ENCODE measurements around the gene CALD1.

Gene CALD1

DNA sequence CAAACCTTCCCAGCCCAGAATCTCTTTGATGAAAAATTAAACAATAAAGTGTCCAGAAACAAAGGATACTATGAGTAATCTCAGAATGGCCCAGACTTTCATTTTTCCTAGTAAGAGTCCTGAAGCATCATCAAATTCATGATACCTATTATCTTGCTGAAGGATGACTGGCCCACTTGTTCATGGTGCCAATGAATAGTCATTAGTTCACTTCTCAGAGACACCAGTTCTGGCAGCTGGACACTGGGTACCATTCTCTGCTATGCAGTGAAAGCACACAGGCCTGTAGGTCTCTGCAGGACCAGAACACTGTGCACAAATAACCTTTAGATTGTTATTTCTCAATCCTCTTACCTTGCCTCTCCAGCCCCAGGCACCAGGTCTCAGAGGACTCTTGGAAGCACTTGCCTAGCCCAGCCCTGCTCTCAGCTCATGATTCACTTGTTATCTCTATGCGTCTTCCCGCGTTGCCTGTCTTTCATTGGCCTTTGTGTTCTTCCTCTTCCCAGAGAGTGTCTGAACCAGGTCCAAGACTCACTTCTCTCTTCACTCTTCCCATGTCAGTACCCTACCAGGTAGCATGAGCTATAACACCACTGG lies 108.8 kb downstream of the CALD1 start:
- TF ChIP-seq, protein P1, sequence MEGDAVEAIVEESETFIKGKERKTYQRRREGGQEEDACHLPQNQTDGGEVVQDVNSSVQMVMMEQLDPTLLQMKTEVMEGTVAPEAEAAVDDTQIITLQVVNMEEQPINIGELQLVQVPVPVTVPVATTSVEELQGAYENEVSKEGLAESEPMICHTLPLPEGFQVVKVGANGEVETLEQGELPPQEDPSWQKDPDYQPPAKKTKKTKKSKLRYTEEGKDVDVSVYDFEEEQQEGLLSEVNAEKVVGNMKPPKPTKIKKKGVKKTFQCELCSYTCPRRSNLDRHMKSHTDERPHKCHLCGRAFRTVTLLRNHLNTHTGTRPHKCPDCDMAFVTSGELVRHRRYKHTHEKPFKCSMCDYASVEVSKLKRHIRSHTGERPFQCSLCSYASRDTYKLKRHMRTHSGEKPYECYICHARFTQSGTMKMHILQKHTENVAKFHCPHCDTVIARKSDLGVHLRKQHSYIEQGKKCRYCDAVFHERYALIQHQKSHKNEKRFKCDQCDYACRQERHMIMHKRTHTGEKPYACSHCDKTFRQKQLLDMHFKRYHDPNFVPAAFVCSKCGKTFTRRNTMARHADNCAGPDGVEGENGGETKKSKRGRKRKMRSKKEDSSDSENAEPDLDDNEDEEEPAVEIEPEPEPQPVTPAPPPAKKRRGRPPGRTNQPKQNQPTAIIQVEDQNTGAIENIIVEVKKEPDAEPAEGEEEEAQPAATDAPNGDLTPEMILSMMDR (conservative IDR thresholded peaks at IDR 0.05; ENCODE audit: low read length) = no peak
- no peak for DNase-seq (ENCODE audit: low read depth)
- no peak overlapping the region for H3K4me3 ChIP-seq (ENCODE audit: low read length)

DNA sequence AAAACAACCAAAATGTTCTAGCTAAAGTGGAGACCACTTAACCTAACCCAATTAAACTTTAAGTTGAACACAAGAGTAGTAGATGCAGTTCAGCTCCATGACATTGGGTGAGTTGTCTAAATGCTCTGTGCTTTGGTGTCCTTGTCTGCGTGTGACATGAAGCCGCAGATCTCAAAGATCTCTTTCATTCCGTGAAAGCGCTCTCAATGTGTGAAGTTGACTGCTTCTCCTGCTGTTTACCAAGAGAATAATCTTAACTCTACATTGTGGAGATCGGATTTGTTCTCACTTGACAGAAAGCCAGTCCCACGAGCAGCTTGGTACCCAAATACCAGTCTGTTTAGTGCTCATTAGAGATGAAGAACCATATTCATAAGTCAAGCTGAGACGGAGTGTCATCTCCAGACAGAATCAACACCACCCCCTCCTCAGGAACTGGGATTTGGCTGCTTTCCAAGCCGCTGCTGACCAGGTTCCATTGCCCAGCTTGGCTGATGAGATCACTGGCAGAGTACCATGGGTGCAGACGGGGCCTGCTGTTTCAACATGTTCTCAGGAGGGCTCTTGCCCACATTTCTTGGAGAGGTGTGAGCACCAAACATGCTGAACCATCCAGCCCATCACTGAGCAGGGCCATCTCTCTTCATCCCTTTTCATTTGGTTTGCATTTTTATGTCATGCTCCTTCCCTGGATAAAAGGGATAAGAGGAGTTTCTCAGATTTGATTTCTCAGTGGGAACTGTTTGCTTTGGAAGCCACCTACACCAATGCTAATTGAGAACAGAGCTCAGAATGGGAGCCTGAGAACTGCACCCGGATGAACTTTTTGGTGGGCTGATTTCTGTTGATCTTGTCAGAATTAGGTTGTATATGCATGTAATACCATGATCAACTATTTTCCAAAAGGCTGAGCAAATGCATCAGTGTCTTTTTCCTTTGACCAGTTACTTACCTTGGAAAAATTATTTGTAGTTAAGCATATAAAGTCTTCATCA lies 111.1 kb downstream of the CALD1 start:
- peak; percentile 60 for DNase-seq (ENCODE audit: low read depth)

DNA sequence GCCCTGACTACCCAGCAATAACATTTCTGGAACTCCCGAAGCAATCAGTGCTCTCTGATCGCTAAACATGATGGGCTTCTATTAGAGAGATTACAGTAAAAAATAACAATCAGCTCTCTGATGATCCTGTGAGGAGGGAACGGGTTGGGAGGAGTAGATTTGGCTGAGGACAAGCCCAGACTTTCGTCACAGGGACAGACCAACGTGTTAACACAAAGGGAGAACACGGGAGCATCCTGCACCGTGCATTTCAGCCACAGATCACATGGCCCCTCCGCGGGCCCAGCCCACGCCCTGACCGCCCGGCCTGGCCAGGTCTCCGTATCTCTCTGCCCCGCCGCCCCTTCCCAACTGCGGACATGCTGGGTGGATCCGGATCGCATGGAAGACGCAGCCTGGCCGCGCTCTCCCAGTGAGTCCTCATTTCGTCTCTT lies 111.8 kb downstream of the CALD1 start:
- peak overlapping the region; percentile 65 for H3K4me3 ChIP-seq (ENCODE audit: low read length)
- peak; percentile 93 for DNase-seq (ENCODE audit: low read depth)
- TF ChIP-seq, protein P1 (conservative IDR thresholded peaks at IDR 0.05; ENCODE audit: low read length) = no peak

More for the DNA sequence above, 111.1 kb downstream of the CALD1 start:
- peak overlapping the region; percentile 65 for H3K4me3 ChIP-seq (ENCODE audit: low read length)
- TF ChIP-seq, protein P1 (conservative IDR thresholded peaks at IDR 0.05; ENCODE audit: low read length) = no peak

DNA sequence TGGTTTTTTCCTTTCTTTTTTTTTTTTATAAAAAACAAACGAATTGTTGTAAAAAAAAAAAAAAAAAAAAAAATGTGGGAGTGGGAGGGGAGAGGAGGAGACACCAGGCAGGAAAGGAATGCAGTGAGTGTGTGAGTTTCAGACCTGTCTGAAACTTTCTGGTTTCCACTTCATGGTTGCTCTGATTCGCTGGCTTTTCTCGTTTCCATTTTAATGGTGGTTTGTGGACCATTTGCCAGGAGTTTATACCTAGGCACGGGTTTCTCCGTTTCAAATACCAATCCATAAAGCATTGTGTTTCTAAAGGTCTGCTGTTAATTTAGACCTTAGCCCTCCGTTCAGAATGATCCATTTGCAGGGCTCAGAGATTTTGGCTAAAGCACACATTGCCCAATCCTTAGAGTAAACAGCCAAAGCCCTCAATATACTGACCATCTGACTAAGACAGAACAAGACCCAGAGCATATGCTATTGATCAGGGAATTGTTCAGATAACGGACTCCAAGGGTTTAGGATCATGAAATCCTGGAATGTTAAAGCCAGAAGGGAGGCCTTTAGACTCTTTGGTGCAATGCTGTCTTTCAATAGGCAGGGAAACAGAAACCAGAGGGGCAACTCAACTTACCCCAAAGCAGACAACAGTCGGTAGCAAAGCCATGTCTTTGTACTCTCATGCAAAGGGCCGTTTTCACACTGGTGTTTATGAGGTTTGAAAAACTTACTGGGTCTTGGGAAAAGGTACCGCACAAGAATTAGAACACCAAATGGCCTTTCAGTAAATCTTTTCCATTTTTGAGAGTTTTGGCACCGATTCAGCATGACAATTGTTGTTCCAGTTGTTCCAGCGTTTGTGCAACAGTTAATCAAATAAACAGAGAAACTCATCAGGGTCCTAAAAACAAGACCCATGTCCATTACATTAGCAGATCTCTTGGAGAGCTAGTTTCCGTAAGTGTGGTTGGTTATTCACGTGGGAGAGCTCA lies 112.6 kb downstream of the CALD1 start:
- peak overlapping the region; percentile 65 for H3K4me3 ChIP-seq (ENCODE audit: low read length)
- TF ChIP-seq, protein P1 (conservative IDR thresholded peaks at IDR 0.05; ENCODE audit: low read length) = no peak
- peak; percentile 89 for DNase-seq (ENCODE audit: low read depth)

DNA sequence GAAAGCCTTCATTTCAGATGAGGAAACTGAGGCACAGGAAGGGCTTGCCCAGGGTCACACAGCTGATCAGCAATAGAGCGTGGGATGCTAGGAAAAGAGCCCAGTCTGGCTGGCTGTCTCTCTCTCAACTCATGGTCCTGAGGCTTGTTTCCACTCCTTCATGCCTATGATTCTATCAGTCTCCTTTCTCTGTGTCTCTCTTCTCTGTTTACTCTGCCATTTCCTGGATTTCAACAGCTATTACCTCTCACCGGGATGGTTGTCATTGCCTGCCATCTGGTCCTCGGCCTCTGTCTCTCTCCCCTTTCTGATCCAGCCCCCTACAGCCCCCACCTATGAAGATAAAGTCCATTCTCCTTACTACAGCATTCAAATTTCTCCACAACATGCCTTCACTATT lies 113.5 kb downstream of the CALD1 start:
- TF ChIP-seq, protein P1 (conservative IDR thresholded peaks at IDR 0.05; ENCODE audit: low read length) = no peak
- no peak for DNase-seq (ENCODE audit: low read depth)
- peak overlapping the region; percentile 65 for H3K4me3 ChIP-seq (ENCODE audit: low read length)

DNA sequence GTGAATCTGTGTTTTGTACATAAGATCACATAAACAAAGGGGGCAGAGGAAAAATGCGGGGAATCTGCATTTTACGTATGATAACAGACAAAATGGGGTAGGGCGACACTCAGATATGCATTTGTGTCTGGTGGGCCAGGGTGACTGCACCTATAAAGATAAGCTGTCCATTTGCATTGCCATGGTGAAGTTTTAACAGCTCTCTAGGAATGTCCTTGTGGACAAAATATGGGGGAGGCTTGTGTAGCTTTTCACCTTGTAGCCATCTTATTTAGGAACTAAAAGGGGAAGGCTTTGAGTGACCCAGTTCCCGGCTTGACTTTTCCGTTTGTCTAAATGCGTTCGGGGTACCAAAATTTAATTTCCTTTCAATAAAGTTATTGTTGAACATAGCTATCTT lies 114.5 kb downstream of the CALD1 start:
- TF ChIP-seq, protein P1 (conservative IDR thresholded peaks at IDR 0.05; ENCODE audit: low read length) = no peak
- H3K4me3 ChIP-seq (ENCODE audit: low read length) = no peak overlapping the region
- DNase-seq (ENCODE audit: low read depth) = no peak
